Measurements from ENCODE around the gene TAGLN. TPM values are rescaled to one million over a fixed set of nuclear protein-coding genes. Genes with fewer than 3 reads are reported as not detected.

TAGLN gene
- total and polyA plus RNA-seq, 2 of the 8 experiments (the other 6 are each of a cell fraction or from before 2014, with no cell fraction given) = 140 to 300 TPM

- Histone ChIP-seq H3K14ac (ENCODE audit: insufficient read length) (no peak overlapping the region), H3K4ac (replicated peaks; ENCODE audit: insufficient read length, low read depth, low read length) (no peak overlapping the region), H4K8ac (ENCODE audit: extremely low read depth, insufficient read depth, low read length) (no peak overlapping the region), H3K4me3 (ENCODE audit: extremely low read depth in 1 of 4, insufficient read depth in 2 of 4, low read depth in 3 of 4, low read length in 4 of 4) (no peak overlapping the region), H3K27ac (ENCODE audit: low read depth, low read length) (no peak overlapping the region), H3K9me3 (ENCODE audit: insufficient read depth in 2 of 2, low read depth in 1 of 2, low read length in 1 of 2) (no peaks in the 10 kb centered on the region), H3K9ac (replicated peaks in 1 of 4; ENCODE audit: extremely low read depth in 1 of 4, low read depth in 3 of 4, low read length in 3 of 4) (no peak overlapping the region; a peak in 1 of 7 replicates), H2AFZ (ENCODE audit: low read length) (no peak overlapping the region), H3K4me1 (replicated peaks in 1 of 4; ENCODE audit: control insufficient read depth in 3 of 4, insufficient read depth in 4 of 4, low read length in 3 of 4) (peaks cover 3 to 13% (median 9%) of the 10 kb centered on the region in 4 experiments; a peak in 6 of 7 replicates), H3K56ac (replicated peaks; ENCODE audit: insufficient read length, low read depth, low read length) (no peak overlapping the region), H4K91ac (replicated peaks; ENCODE audit: insufficient read length, low read length) (no peak overlapping the region), H4K20me1 (replicated peaks in 1 of 2; ENCODE audit: control insufficient read depth in 1 of 2, insufficient read depth in 2 of 2, low read length in 2 of 2) (peaks cover 0 to 3% of the 10 kb centered on the region in 2 experiments), H2AK5ac (ENCODE audit: low read depth, low read length) (no peak overlapping the region), H3K79me2 (ENCODE audit: control insufficient read depth in 1 of 2, insufficient read depth in 2 of 2, low read length in 2 of 2) (no peaks in the 10 kb centered on the region), H3K27me3 (replicated peaks in 1 of 4; ENCODE audit: control insufficient read depth in 3 of 4, extremely low read depth in 1 of 4, insufficient read depth in 3 of 4, low read length in 3 of 4) (no peaks in the 10 kb centered on the region), H3K79me1 (ENCODE audit: low read depth, low read length) (no peaks in the 10 kb centered on the region; the same call in 1 of the 2 replicates), H4K5ac (ENCODE audit: insufficient read length, low read depth, low read length) (no peak overlapping the region), H2BK5ac (ENCODE audit: low read depth, low read length) (no peak overlapping the region), H2BK15ac (ENCODE audit: low read length) (no peak overlapping the region), H2BK12ac (ENCODE audit: low read depth, low read length) (no peak overlapping the region), H2BK120ac (replicated peaks; ENCODE audit: low read depth, low read length) (no peak overlapping the region), H3K23me2 (ENCODE audit: low read depth, low read length) (peaks cover 11% of the 10 kb centered on the region), H3K4me2 (ENCODE audit: insufficient read depth in 1 of 2, low read depth in 2 of 2, low read length in 2 of 2) (no peak overlapping the region), H2BK20ac (ENCODE audit: low read length) (no peak overlapping the region), H3K18ac (ENCODE audit: extremely low read depth, low read length) (no peak overlapping the region), H3K36me3 (ENCODE audit: control insufficient read depth in 2 of 4, insufficient read depth in 4 of 4, low read length in 3 of 4) (peaks cover 2 to 11% (median 6%) of the 10 kb centered on the region in 4 experiments; a peak in 3 of 8 replicates), H3K23ac (ENCODE audit: insufficient read length) (no peak overlapping the region)
- DNase-seq (ENCODE audit: low read depth in 1 of 2, low spot score in 2 of 2) (no peak), FAIRE-seq (no peak)
- ChIA-PET CTCF (ENCODE audit: partially characterized antibody) (interaction anchor here (2.0 to 14.0 kb wide), 3 partner anchors 11 to 49 kb away, joined by 5 to 359 read pairs (median 249); partner anchors contain the start of genes PCSK7, RNF214 and TAGLN), POLR2A (ENCODE audit: partially characterized antibody) (interaction anchor here (0.5 to 4.6 kb wide), 8 partner anchors 9 to 51 kb away, joined by 3 to 18 read pairs (median 4); no protein-coding TSS in a partner anchor)
- 91% methylated on average over 5 of the region's 5 CpGs; no CpG with 5 or more reads in 1 of the 2 experiments for WGBS, 2 experiments (ENCODE audit: extremely low coverage in 1 of 2, insufficient coverage in 1 of 2, insufficient read length in 1 of 2, insufficient replicate concordance in 2 of 2, low coverage in 1 of 2, low lambda C conversion rate in 2 of 2, missing lambda C conversion rate in 1 of 2)
- TF ChIP-seq MAFK (IDR thresholded peaks at IDR 0.05; ENCODE audit: low read depth, low read length) = no peak
- TF ChIP-seq EGR1 (IDR thresholded peaks at IDR 0.05; ENCODE audit: borderline replicate concordance, low read depth, low read length) = no peak
- TF ChIP-seq ZNF274 (IDR thresholded peaks at IDR 0.05; ENCODE audit: borderline replicate concordance, extremely low read depth, low read length) = no peak
- TF ChIP-seq TAF7 (optimal IDR thresholded peaks at IDR 0.05; ENCODE audit: borderline replicate concordance, low read depth, low read length) = no peak
- TF ChIP-seq E2F6 (IDR thresholded peaks at IDR 0.05) = no peak
- no peak for TF ChIP-seq KDM1A (IDR thresholded peaks at IDR 0.05; ENCODE audit: borderline replicate concordance, low read length)
- TF ChIP-seq KDM5A (IDR thresholded peaks at IDR 0.05; ENCODE audit: low read length) = no peak
- no peak for TF ChIP-seq SIRT6 (IDR thresholded peaks at IDR 0.05; ENCODE audit: low read length)
- no peak for TF ChIP-seq USF2 (IDR thresholded peaks at IDR 0.05; ENCODE audit: low read length)
- TF ChIP-seq CREB1 (IDR thresholded peaks at IDR 0.05) = no peak
- TF ChIP-seq POLR2AphosphoS5 (IDR thresholded peaks at IDR 0.05; ENCODE audit: low read depth, low read length) = no peak
- no peak for TF ChIP-seq SP1 (IDR thresholded peaks at IDR 0.05; ENCODE audit: low read depth, low read length)
- no peak for TF ChIP-seq CHD1 (IDR thresholded peaks at IDR 0.05; ENCODE audit: low read depth, low read length)
Observed at GRCh38 chr11:117175781-117176180, 23.4 kb upstream of the TAGLN start.
